PC-9 (cell line): Measurements from ENCODE around the gene CRAMP1. TPM values are rescaled to one million over a fixed set of nuclear protein-coding genes. Genes with fewer than 3 reads are reported as not detected.
A peak's percentile ranks its signal among the peaks of the same experiment; 100 is the strongest.

Experiments
- BruUV-seq: library from RNA; stranded (reverse); fragments of 400-500 nt; replicated peaks from 2 replicates; lab custom pipeline; 2021; lab: Mats Ljungman, UMichigan
- CTCF ChIA-PET: fragments of 300-600 bp; sonication (Branson Sonifier 250); formaldehyde crosslinking; loops from one replicate; lab custom pipeline; 2022; ENCODE audit warnings: antibody characterized with exemption; lab: Charles Lee
- POLR2A ChIA-PET: fragments of 300-600 bp; sonication (Branson Sonifier 250); formaldehyde crosslinking; loops from one replicate; lab custom pipeline; 2022; ENCODE audit warnings: antibody characterized with exemption; ENCODE audit not compliant: unreplicated experiment; lab: Charles Lee
- DNase-seq, 2 experiments: peaks; one replicate each; pipeline versions ENCODE4 v3.0.0 to v3.0.0-alpha.2; 2015 to 2022; ENCODE audit warnings: mixed read lengths in 1 of 2
- H2AFZ ChIP-seq: fragments of 200-600 bp; sonication (generic); 2 replicates; pipeline ENCODE4 v1.8.1; 2017; ENCODE audit warnings: antibody characterized with exemption
- H3F3A ChIP-seq: fragments of 200-600 bp; sonication (generic); 2 replicates; pipeline ENCODE4 v1.8.1; 2017; ENCODE audit warnings: antibody characterized with exemption, mild to moderate bottlenecking, low read depth; ENCODE audit not compliant: insufficient read depth
- H3K27ac ChIP-seq: fragments of 200-600 bp; sonication (generic); 2 replicates; pipeline ENCODE4 v1.6.1; 2016; ENCODE audit warnings: mixed run types
- H3K27me3 ChIP-seq: fragments of 200-600 bp; sonication (generic); 2 replicates; pipeline ENCODE4 v1.6.1; 2016; ENCODE audit warnings: low read depth, mixed run types; ENCODE audit not compliant: insufficient read depth
- H3K36me3 ChIP-seq: fragments of 200-600 bp; sonication (generic); 2 replicates; pipeline ENCODE4 v1.6.1; 2016; ENCODE audit warnings: low read depth, mixed run types
- H3K4me1 ChIP-seq: fragments of 200-600 bp; sonication (generic); replicated peaks from 2 replicates; pipeline ENCODE4 v1.6.1; 2016; ENCODE audit warnings: mixed run types; ENCODE audit not compliant: insufficient read depth
- H3K4me2 ChIP-seq: fragments of 200-600 bp; sonication (generic); 2 replicates; pipeline ENCODE4 v1.6.1; 2017; ENCODE audit warnings: mixed run types
- H3K4me3 ChIP-seq: fragments of 200-600 bp; sonication (generic); 2 replicates; pipeline ENCODE4 v1.6.1; 2016; ENCODE audit warnings: mixed run types
- H3K79me2 ChIP-seq: fragments of 200-600 bp; sonication (generic); 2 replicates; pipeline ENCODE4 v1.6.1; 2017; ENCODE audit warnings: low read depth, mixed run types
- H3K9me2 ChIP-seq: fragments of 200-600 bp; sonication (generic); 2 replicates; pipeline ENCODE4 v1.8.1; 2017; ENCODE audit warnings: mild to moderate bottlenecking; ENCODE audit not compliant: insufficient read depth
- H3K9me3 ChIP-seq: fragments of 200-600 bp; sonication (generic); 2 replicates; pipeline ENCODE4 v1.8.1; 2016; ENCODE audit warnings: low read depth; ENCODE audit not compliant: insufficient read depth
- H4K20me1 ChIP-seq: fragments of 200-600 bp; sonication (generic); 2 replicates; pipeline ENCODE4 v1.8.1; 2017; ENCODE audit not compliant: insufficient read depth
- CTCF ChIP-seq: fragments of 200-600 bp; sonication (generic); conservative IDR thresholded peaks from 2 replicates; pipeline ENCODE4 v1.6.1; 2017; ENCODE audit warnings: mixed run types, antibody characterized with exemption, mild to moderate bottlenecking, moderate library complexity
- EZH2 ChIP-seq: fragments of 200-600 bp; sonication (generic); IDR thresholded peaks from 2 replicates; pipeline ENCODE4 v1.8.0; 2017; ENCODE audit warnings: antibody characterized with exemption, low read depth
- intact Hi-C: fragments of 100-400 bp; cut with micrococcal nuclease; formaldehyde crosslinking; loops from one replicate; pipeline ENCODE4 v1.10.0; 2022; ENCODE audit not compliant: unreplicated experiment
- total RNA-seq: library from RNA; stranded (reverse); gene quantifications from 2 replicates; pipeline ENCODE4 v1.2.3, GENCODE V29; 2021

Gene CRAMP1
- total RNA-seq, 1 experiment from 2014 or later, result 22.7 TPM

GRCh38 chr16:1673424-1674151 lies 61.4 kb downstream of the CRAMP1 start:
- no peaks in the 10 kb centered on the region for H3K9me2 ChIP-seq
- no peaks in the 10 kb centered on the region for H4K20me1 ChIP-seq
- intact Hi-C loops, result no loop called here
- no peaks in the 10 kb centered on the region for H3K9me3 ChIP-seq
- H3K4me2 ChIP-seq, result no peak overlapping the region
- H3K27ac ChIP-seq, result no peak overlapping the region
- ChIA-PET CTCF (no interaction called here), POLR2A (interaction anchor here (0.7 kb wide), 1 partner anchor 18 kb away, joined by 4 read pairs; no protein-coding TSS in a partner anchor)
- no peaks in the 10 kb centered on the region for H3K27me3 ChIP-seq
- peaks cover 3% of the 10 kb centered on the region for H3K79me2 ChIP-seq
- BruUV-seq, result no TSS peak
- no peak overlapping the region for H2AFZ ChIP-seq
- peaks cover 6% of the 10 kb centered on the region for H3F3A ChIP-seq
- H3K36me3 ChIP-seq, result no peaks in the 10 kb centered on the region
- DNase-seq, result no peak
- H3K4me3 ChIP-seq, result no peak overlapping the region
- H3K4me1 ChIP-seq, result peaks cover 4% of the 10 kb centered on the region; the same call in 1 of the 2 replicates
- TF ChIP-seq EZH2 (no peak), CTCF (no peak)

GRCh38 chr16:1674306-1674705 lies 62.1 kb downstream of the CRAMP1 start:
- Histone ChIP-seq H3K4me1 (peaks cover 8% of the 10 kb centered on the region), H3K4me3 (no peak overlapping the region), H3K27ac (no peak overlapping the region), H4K20me1 (no peaks in the 10 kb centered on the region), H3K9me3 (no peaks in the 10 kb centered on the region), H3K4me2 (no peak overlapping the region), H3K79me2 (peaks cover 10% of the 10 kb centered on the region), H3K27me3 (no peaks in the 10 kb centered on the region), H2AFZ (no peak overlapping the region), H3K36me3 (no peaks in the 10 kb centered on the region), H3K9me2 (no peaks in the 10 kb centered on the region), H3F3A (peaks cover 6% of the 10 kb centered on the region)
- intact Hi-C loops, result no loop called here
- ChIA-PET POLR2A (no interaction called here), CTCF (no interaction called here)
- TF ChIP-seq CTCF (no peak), EZH2 (no peak)
- no TSS peak for BruUV-seq
- no peak for DNase-seq

GRCh38 chr16:1674751-1675664 lies 62.8 kb downstream of the CRAMP1 start:
- intact Hi-C loops, result loop anchor here (5.0 kb wide), 1 partner anchor 97 kb away; the partner anchor contains the start of genes EME2, MRPS34 and NME3
- H3K9me2 ChIP-seq, result no peaks in the 10 kb centered on the region
- DNase-seq, result peak in 1 of 2 experiments; percentile 68
- no peaks in the 10 kb centered on the region for H3K36me3 ChIP-seq
- H3K4me1 ChIP-seq, result peaks cover 15% of the 10 kb centered on the region
- H3K27me3 ChIP-seq, result no peaks in the 10 kb centered on the region
- no TSS peak for BruUV-seq
- H2AFZ ChIP-seq, result no peak overlapping the region
- H4K20me1 ChIP-seq, result no peaks in the 10 kb centered on the region
- H3K4me3 ChIP-seq, result no peak overlapping the region
- H3K79me2 ChIP-seq, result peaks cover 17% of the 10 kb centered on the region
- ChIA-PET CTCF (interaction anchor here (0.6 kb wide), 1 partner anchor 412 kb away, joined by 3 read pairs; no protein-coding TSS in a partner anchor), POLR2A (no interaction called here)
- TF ChIP-seq CTCF, result no peak
- no peak for TF ChIP-seq EZH2
- H3K9me3 ChIP-seq, result no peaks in the 10 kb centered on the region
- H3F3A ChIP-seq, result peaks cover 6% of the 10 kb centered on the region
- no peak overlapping the region for H3K27ac ChIP-seq
- no peak overlapping the region for H3K4me2 ChIP-seq
